Panc1 (cell line): ENCODE data around the gene CDH13. TPM values are rescaled to one million over a fixed set of nuclear protein-coding genes. Genes with fewer than 3 reads are reported as not detected.

Experiments used
- ATAC-seq: fragments of 200-7000 bp; cut with Tn5 transposase; 2 replicates; pipeline ENCODE4 v1.9.1; 2020; ENCODE audit warnings: mild to moderate bottlenecking, moderate library complexity
- BruUV-seq: library from RNA; stranded (reverse); fragments of 400-500 nt; replicated peaks from 2 replicates; lab custom pipeline; 2021; lab: Mats Ljungman, UMichigan
- CTCF ChIA-PET: fragments of 300-600 bp; sonication (Branson Sonifier 250); formaldehyde crosslinking; loops from one replicate; lab custom pipeline; 2022; ENCODE audit warnings: antibody characterized with exemption; lab: Charles Lee
- POLR2A ChIA-PET: fragments of 300-600 bp; sonication (Branson Sonifier 250); formaldehyde crosslinking; loops from one replicate; lab custom pipeline; 2022; ENCODE audit warnings: antibody characterized with exemption; lab: Charles Lee
- DNase-seq: peaks from one replicate; pipeline ENCODE4 v3.0.0-alpha.2; 2010; ENCODE audit warnings: low read depth, low spot score
- H3K27ac ChIP-seq: 2 replicates; pipeline ENCODE4 v1.5.1; 2011; ENCODE audit warnings: mild to moderate bottlenecking, low read length, inconsistent platforms
- H3K27me3 ChIP-seq: fragments of 200-500 bp; sonication (Bioruptor generic); 2 replicates; pipeline ENCODE4 v1.6.0; 2014; ENCODE audit warnings: low read length, inconsistent platforms; ENCODE audit not compliant: control insufficient read depth, insufficient read depth
- H3K36me3 ChIP-seq: fragments of 200-500 bp; sonication (Bioruptor generic); 2 replicates; pipeline ENCODE4 v1.5.1; 2014; ENCODE audit warnings: inconsistent platforms, mild to moderate bottlenecking, low read length, moderate library complexity; ENCODE audit not compliant: control insufficient read depth, insufficient read depth
- H3K4me1 ChIP-seq: 2 replicates; pipeline ENCODE4 v1.5.1; 2011; ENCODE audit warnings: inconsistent platforms, mild to moderate bottlenecking, low read length, moderate library complexity; ENCODE audit not compliant: control insufficient read depth, insufficient read depth
- H3K4me3 ChIP-seq, 2 experiments: 2 replicates each; pipeline ENCODE4 v1.5.1; 2011 to 2012; ENCODE audit warnings: low read depth in 2 of 2, low read length in 2 of 2, mild to moderate bottlenecking in 2 of 2, inconsistent platforms in 1 of 2, moderate library complexity in 1 of 2
- H3K9me3 ChIP-seq: fragments of 200-500 bp; sonication (Bioruptor generic); 2 replicates; pipeline ENCODE4 v1.5.1; 2014; ENCODE audit warnings: low read depth, mild to moderate bottlenecking, inconsistent platforms, low read length, moderate library complexity; ENCODE audit not compliant: control insufficient read depth, insufficient read depth
- CTCF ChIP-seq: fragments of 450-650 bp; IDR thresholded peaks from 2 replicates; pipeline ENCODE4 v1.5.1; 2017; ENCODE audit warnings: mild to moderate bottlenecking
- POLR2AphosphoS5 ChIP-seq: IDR thresholded peaks from 2 replicates; pipeline ENCODE4 v1.6.1; 2012; ENCODE audit warnings: mild to moderate bottlenecking, low read depth, low read length, moderate library complexity
- REST ChIP-seq, 2 experiments: IDR thresholded peaks; 2 replicates each; pipeline ENCODE4 v1.6.1; 2011 to 2012; ENCODE audit warnings: low read depth in 2 of 2, control low read depth in 1 of 2, low read length in 1 of 2, mild to moderate bottlenecking in 1 of 2, moderate library complexity in 1 of 2; ENCODE audit not compliant: insufficient read depth in 1 of 2
- SIN3A ChIP-seq: IDR thresholded peaks from 2 replicates; pipeline ENCODE4 v1.6.1; 2012; ENCODE audit warnings: low read depth, mild to moderate bottlenecking, low read length, moderate library complexity, borderline replicate concordance; ENCODE audit not compliant: insufficient read depth
- TCF7L2 ChIP-seq: IDR thresholded peaks from 2 replicates; pipeline ENCODE4 v1.6.1; 2011; ENCODE audit warnings: mild to moderate bottlenecking, low read depth, low read length, inconsistent platforms
- in situ Hi-C: cut with HindIII; loops from 2 replicates; pipeline ENCODE4 v1.10.0; 2016; ENCODE audit warnings: low sequenced_read_pairs, low pct_unique_long_range_greater_than_20kb
- intact Hi-C: fragments of 100-400 bp; cut with micrococcal nuclease; formaldehyde crosslinking; loops from one replicate; pipeline ENCODE4 v1.10.0; 2022; ENCODE audit not compliant: unreplicated experiment
- total RNA-seq: library from RNA; stranded (reverse); gene quantifications from one replicate; pipeline ENCODE4 v1.2.1, GENCODE V29; 2021; ENCODE audit not compliant: unreplicated experiment

The CDH13 gene
- total RNA-seq, 1 experiment from 2014 or later: not detected

GRCh38 chr16:82965808-82966207 is 339.0 kb downstream of the CDH13 start:
- in situ Hi-C loops: no loop called here
- TF ChIP-seq TCF7L2 (no peak), REST (IDR thresholded peaks at IDR 0.05; ENCODE audit: insufficient read depth in 1 of 2, low read depth in 2 of 2, low read length in 1 of 2) (no peak), SIN3A (no peak), CTCF (no peak), POLR2AphosphoS5 (no peak)
- BruUV-seq: no TSS peak
- Histone ChIP-seq H3K36me3 (no peaks in the 10 kb centered on the region), H3K27ac (no peak overlapping the region), H3K4me1 (no peaks in the 10 kb centered on the region), H3K4me3 (no peak overlapping the region), H3K27me3 (no peaks in the 10 kb centered on the region), H3K9me3 (no peaks in the 10 kb centered on the region)
- no peak for ATAC-seq
- intact Hi-C loops: no loop called here
- CTCF ChIA-PET: no interaction called here
- DNase-seq: no peak
- POLR2A ChIA-PET: no interaction called here

GRCh38 chr16:82967424-82967823 is 340.7 kb downstream of the CDH13 start:
- Histone ChIP-seq H3K27me3 (no peaks in the 10 kb centered on the region), H3K4me1 (no peaks in the 10 kb centered on the region), H3K27ac (no peak overlapping the region), H3K9me3 (no peaks in the 10 kb centered on the region), H3K36me3 (no peaks in the 10 kb centered on the region), H3K4me3 (no peak overlapping the region)
- ChIA-PET CTCF (interaction anchor here (0.6 kb wide), 1 partner anchor 850 kb away, joined by 9 read pairs; no protein-coding TSS in a partner anchor), POLR2A (no interaction called here)
- no TSS peak for BruUV-seq
- ATAC-seq (no peak), DNase-seq (no peak)
- intact Hi-C loops (no loop called here), in situ Hi-C loops (no loop called here)
- TF ChIP-seq CTCF (no peak), POLR2AphosphoS5 (no peak), TCF7L2 (no peak), SIN3A (no peak), REST (IDR thresholded peaks at IDR 0.05; ENCODE audit: insufficient read depth in 1 of 2, low read depth in 2 of 2, low read length in 1 of 2) (no peak)
